Thymus (tissue), 14 donors: ENCODE data around the gene ANKFY1. TPM values are rescaled to one million over a fixed set of nuclear protein-coding genes. Genes with fewer than 3 reads are reported as not detected.

ENCODE experiments used
- DNase-seq, 9 donors: peaks; one replicate each; pipeline ENCODE4 v3.0.0-alpha.2; 2013; ENCODE audit warnings: low spot score in 9 of 9, low read depth in 6 of 9, missing footprints in 1 of 9
- H3K27ac ChIP-seq, 2 donors: one replicate each; pipeline ENCODE4 v1.5.1; 2013; ENCODE audit warnings: control low read depth in 1 of 2, low read depth in 1 of 2, low read length in 1 of 2, mild to moderate bottlenecking in 1 of 2, moderate library complexity in 1 of 2
- H3K27me3 ChIP-seq, 2 donors: one replicate each; pipeline ENCODE4 v1.5.1; 2013; ENCODE audit warnings: low read length in 1 of 2; ENCODE audit not compliant: control insufficient read depth in 2 of 2, insufficient read depth in 1 of 2
- H3K36me3 ChIP-seq, 2 donors: one replicate each; pipeline ENCODE4 v1.5.1; 2013; ENCODE audit warnings: low read length in 1 of 2, mild to moderate bottlenecking in 1 of 2, moderate library complexity in 1 of 2; ENCODE audit not compliant: control insufficient read depth in 2 of 2, insufficient read depth in 2 of 2
- H3K4me1 ChIP-seq, 2 donors: one replicate each; pipeline ENCODE4 v1.5.1; 2013; ENCODE audit warnings: low read length in 2 of 2; ENCODE audit not compliant: control insufficient read depth in 2 of 2, insufficient read depth in 2 of 2
- H3K4me3 ChIP-seq, 2 donors: one replicate each; pipeline ENCODE4 v1.5.1; 2013; ENCODE audit warnings: low read length in 2 of 2, control low read depth in 1 of 2, mild to moderate bottlenecking in 1 of 2
- H3K9me3 ChIP-seq, 2 donors: one replicate each; pipeline ENCODE4 v1.5.1; 2013; ENCODE audit warnings: low read length in 1 of 2, mild to moderate bottlenecking in 1 of 2; ENCODE audit not compliant: control insufficient read depth in 2 of 2, insufficient read depth in 1 of 2
- WGBS: extraction: QIAGEN DNeasy Blood & Tissue Kit; methylation state at CpG from one replicate; pipeline ENCODE4 v1.1.7; 2013; 5-methylcytosine and 5-hydroxymethylcytosine counted together
- long read RNA-seq, 10 donors: transcript quantifications; one replicate each; lab custom pipeline, GENCODE V29; 2026
- polyA plus RNA-seq: library from polyadenylated mRNA; stranded (reverse); fragments of 200-250 nt; gene quantifications from one replicate; pipeline ENCODE4 v1.2.3, GENCODE V29; 2013
- total RNA-seq: library from RNA; stranded (reverse); fragments of 120-200 nt; gene quantifications from one replicate; pipeline ENCODE4 v1.2.4, GENCODE V29; 2013
- donor health status: healthy.

The ANKFY1 gene, protein sequence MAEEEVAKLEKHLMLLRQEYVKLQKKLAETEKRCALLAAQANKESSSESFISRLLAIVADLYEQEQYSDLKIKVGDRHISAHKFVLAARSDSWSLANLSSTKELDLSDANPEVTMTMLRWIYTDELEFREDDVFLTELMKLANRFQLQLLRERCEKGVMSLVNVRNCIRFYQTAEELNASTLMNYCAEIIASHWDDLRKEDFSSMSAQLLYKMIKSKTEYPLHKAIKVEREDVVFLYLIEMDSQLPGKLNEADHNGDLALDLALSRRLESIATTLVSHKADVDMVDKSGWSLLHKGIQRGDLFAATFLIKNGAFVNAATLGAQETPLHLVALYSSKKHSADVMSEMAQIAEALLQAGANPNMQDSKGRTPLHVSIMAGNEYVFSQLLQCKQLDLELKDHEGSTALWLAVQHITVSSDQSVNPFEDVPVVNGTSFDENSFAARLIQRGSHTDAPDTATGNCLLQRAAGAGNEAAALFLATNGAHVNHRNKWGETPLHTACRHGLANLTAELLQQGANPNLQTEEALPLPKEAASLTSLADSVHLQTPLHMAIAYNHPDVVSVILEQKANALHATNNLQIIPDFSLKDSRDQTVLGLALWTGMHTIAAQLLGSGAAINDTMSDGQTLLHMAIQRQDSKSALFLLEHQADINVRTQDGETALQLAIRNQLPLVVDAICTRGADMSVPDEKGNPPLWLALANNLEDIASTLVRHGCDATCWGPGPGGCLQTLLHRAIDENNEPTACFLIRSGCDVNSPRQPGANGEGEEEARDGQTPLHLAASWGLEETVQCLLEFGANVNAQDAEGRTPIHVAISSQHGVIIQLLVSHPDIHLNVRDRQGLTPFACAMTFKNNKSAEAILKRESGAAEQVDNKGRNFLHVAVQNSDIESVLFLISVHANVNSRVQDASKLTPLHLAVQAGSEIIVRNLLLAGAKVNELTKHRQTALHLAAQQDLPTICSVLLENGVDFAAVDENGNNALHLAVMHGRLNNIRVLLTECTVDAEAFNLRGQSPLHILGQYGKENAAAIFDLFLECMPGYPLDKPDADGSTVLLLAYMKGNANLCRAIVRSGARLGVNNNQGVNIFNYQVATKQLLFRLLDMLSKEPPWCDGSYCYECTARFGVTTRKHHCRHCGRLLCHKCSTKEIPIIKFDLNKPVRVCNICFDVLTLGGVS
- total RNA-seq: 15.7 TPM
- polyA plus RNA-seq: 14.6 TPM
- long read RNA-seq, donor 1: 0 reads
- long read RNA-seq, donor 2: 0 reads
- long read RNA-seq, donor 3, full-length matches to known transcripts: 1 of 1 reads
- long read RNA-seq, donor 3, partial matches to known transcripts: 0 of 1 reads
- long read RNA-seq, donor 3, other reads (novel, unspliced or antisense): 0 of 1 reads
- long read RNA-seq, donor 4, partial matches to known transcripts: 0 of 1 reads
- long read RNA-seq, donor 4, other reads (novel, unspliced or antisense): 0 of 1 reads
- long read RNA-seq, donor 5, full-length matches to known transcripts: 3 of 3 reads
- long read RNA-seq, donor 5, partial matches to known transcripts: 0 of 3 reads
- long read RNA-seq, donor 5, other reads (novel, unspliced or antisense): 0 of 3 reads
- long read RNA-seq, donor 6, partial matches to known transcripts: 0 of 1 reads
- long read RNA-seq, donor 6, other reads (novel, unspliced or antisense): 0 of 1 reads
- long read RNA-seq, donor 7: 0 reads
- long read RNA-seq, donor 8: 0 reads
- long read RNA-seq, donor 9, full-length matches to known transcripts: 1 of 1 reads
- long read RNA-seq, donor 9, partial matches to known transcripts: 0 of 1 reads
- long read RNA-seq, donor 9, other reads (novel, unspliced or antisense): 0 of 1 reads
- long read RNA-seq, donor 10, full-length matches to known transcripts: 2 of 2 reads
- long read RNA-seq, donor 10, partial matches to known transcripts: 0 of 2 reads
- long read RNA-seq, donor 10, other reads (novel, unspliced or antisense): 0 of 2 reads

DNA sequence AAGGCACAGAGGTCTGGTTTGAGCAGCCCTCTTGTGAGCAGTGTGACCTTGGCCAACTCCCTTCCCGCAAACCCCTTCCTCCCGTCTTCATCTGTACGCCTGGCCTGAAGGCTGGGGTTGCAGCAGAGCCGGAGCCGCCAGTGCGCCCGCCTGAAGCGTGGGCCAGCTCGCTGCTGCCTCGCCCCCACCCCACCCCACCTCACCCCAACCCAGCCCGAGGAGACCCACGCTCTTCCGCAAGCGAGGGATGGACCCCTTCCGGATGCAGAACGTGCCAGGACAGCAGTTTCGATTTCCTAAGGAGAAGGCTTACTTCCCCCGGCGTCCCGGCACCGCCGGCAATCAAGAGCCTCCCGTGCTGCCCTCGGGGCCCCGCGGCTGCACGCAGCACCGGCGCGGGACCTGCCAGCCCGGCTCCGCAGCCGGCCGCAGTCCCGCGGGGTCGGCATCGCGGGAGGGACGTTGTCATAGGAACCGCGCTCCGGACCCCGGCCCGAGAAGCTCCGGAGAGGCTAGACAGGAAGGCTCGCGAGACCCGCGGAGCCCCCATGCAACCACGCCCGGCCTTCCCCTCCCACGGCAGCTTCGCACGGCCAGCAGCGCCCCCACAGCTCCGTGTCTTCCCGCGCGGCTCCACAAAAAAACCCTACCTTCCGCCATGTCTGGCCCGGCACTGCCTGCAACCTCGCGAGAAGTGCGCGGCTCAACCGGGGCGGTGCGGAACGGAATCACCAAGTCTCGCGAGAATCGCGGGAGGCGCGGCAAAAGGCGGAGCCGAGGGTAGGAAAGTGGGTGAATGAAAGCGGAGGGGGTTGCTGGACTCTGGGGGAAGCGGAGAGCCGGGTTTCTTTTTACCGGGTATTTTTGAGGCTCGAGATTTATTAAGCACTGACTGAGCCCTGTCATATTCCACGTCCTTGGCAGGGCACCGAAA, at the start of gene ANKFY1:
ANKFY1 (minus strand) TSS at position 698 of the 934 bp plus-strand sequence; CDS start at position 660, 38 bp downstream.
- Histone ChIP-seq H3K4me3 (peak within 1 kb of the TSS; percentile 92 to 99), H3K4me1 (peaks cover 13 to 23% of the 10 kb centered on the region in 2 donors), H3K36me3 (peaks cover 16 to 23% of the 10 kb centered on the region in 2 donors), H3K27me3 (no peaks in the 10 kb centered on the region), H3K27ac (peak within 1 kb of the TSS; percentile 91), H3K9me3 (peaks cover 2 to 15% of the 10 kb centered on the region in 2 donors)
- under 1% methylated on average over 85 of the region's 85 CpGs for WGBS
- peak; percentile 87 to 98 (median 96) for DNase-seq

DNA sequence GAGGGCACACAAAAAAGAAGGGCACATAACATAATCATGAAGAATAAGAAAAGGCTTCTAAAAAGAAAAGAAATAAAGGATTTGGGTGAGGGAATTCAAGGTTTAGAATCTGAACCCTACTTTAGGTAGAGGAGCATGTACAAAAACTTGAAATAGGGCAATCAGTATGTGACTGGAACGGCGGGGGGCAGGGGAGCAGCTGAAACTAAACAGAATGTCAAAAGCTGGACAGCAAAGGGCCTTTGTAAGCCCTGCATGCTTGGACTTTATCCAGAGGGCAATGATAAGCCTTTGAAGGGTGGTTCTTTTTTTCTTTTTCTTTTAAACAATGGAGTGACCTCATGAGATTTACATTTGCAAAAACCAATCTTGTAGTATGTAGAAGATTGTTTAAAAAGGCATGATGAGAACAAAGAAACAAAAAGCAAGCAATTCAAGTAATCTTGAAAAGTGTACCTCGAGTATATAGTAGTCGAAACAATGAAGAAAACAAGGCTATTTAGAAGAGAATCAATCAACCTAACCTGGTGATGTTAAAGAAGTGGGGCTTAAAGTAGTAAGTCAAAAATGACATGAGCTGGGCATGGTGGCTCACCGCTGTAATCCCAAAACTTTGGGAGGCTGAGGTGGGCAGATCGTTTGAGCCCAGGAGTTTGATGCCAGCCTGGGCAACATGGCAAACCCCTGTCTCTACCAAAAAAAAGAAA, 46.7 kb upstream of the ANKFY1 start:
- DNase-seq: no peak
- H3K4me1 ChIP-seq: no peaks in the 10 kb centered on the region

DNA sequence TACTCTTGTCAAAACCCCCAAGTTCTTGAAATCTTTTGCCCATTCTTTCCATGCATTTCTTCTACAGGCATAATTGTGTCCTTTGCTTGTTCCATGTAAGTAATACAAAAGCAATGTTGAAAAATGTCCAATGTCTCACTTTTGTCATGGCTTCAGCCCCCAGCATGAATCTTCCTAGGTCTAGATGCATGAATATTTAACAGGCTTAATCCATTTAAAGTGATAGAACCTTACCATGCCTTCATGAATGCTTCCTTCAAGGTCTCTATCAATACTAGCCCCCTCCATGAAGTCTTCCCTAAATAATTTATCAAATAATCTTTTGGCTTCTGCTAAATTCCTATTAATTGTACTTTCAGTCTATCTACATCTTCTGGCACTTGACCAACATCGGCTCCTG, 46.1 kb upstream of the ANKFY1 start:
- no peak overlapping the region for H3K27ac ChIP-seq
- peaks cover 0 to 9% of the 10 kb centered on the region in 2 donors for H3K36me3 ChIP-seq
- H3K4me1 ChIP-seq: no peaks in the 10 kb centered on the region
- 96% methylated on average over 1 of the region's 1 CpG for WGBS
- H3K27me3 ChIP-seq: no peaks in the 10 kb centered on the region
- no peaks in the 10 kb centered on the region for H3K9me3 ChIP-seq
- DNase-seq: no peak
- H3K4me3 ChIP-seq: no peak overlapping the region

More for the DNA sequence above, 46.7 kb upstream of the ANKFY1 start:
- Histone ChIP-seq H3K4me3 (no peak overlapping the region), H3K27me3 (no peaks in the 10 kb centered on the region), H3K9me3 (no peaks in the 10 kb centered on the region), H3K36me3 (peaks cover 0 to 5% of the 10 kb centered on the region in 2 donors), H3K27ac (no peak overlapping the region)
- 97% methylated on average over 6 of the region's 6 CpGs for WGBS

- Histone ChIP-seq H3K4me1 (no peaks in the 10 kb centered on the region), H3K9me3 (no peaks in the 10 kb centered on the region), H3K4me3 (no peak overlapping the region), H3K36me3 (peaks cover 0 to 9% of the 10 kb centered on the region in 2 donors), H3K27me3 (no peaks in the 10 kb centered on the region), H3K27ac (no peak overlapping the region)
- WGBS: over 99% methylated on average over 7 of the region's 7 CpGs
- DNase-seq: no peak
These were observed 43.6 kb upstream of the ANKFY1 start for GRCh38 chr17:4307179-4307930.

GRCh38 chr17:4305224-4305623, 41.4 kb upstream of the ANKFY1 start:
- no peaks in the 10 kb centered on the region for H3K9me3 ChIP-seq
- H3K27me3 ChIP-seq: no peaks in the 10 kb centered on the region
- H3K27ac ChIP-seq: no peak overlapping the region
- DNase-seq: no peak
- no peak overlapping the region for H3K4me3 ChIP-seq
- no peaks in the 10 kb centered on the region for H3K4me1 ChIP-seq
- peaks cover 9 to 13% of the 10 kb centered on the region in 2 donors for H3K36me3 ChIP-seq
- 98% methylated on average over 7 of the region's 7 CpGs for WGBS

GRCh38 chr17:4304417-4305027, 40.7 kb upstream of the ANKFY1 start:
- Histone ChIP-seq H3K9me3 (no peaks in the 10 kb centered on the region), H3K36me3 (peaks cover 9 to 13% of the 10 kb centered on the region in 2 donors), H3K4me1 (no peaks in the 10 kb centered on the region), H3K27me3 (no peaks in the 10 kb centered on the region), H3K27ac (no peak overlapping the region), H3K4me3 (no peak overlapping the region)
- peak; percentile 3 to 60 (median 36) for DNase-seq
- WGBS: 56% methylated on average over 6 of the region's 6 CpGs
